Thyroid gland (tissue), 4 donors: ENCODE results near the gene OIT3. TPM values are rescaled to one million over a fixed set of nuclear protein-coding genes. Genes with fewer than 3 reads are reported as not detected.

Experiments
- DNase-seq, 2 donors: peaks; one replicate each; pipeline ENCODE4 v3.0.0-alpha.2; 2019
- H3K27ac ChIP-seq, 3 donors: fragments of 200-600 bp; sonication (generic); 1 replicate in 2 of 3; 2 replicates in 1 of 3; pipeline ENCODE4 v1.5.1; 2016 to 2019; ENCODE audit warnings: mild to moderate bottlenecking in 1 of 3, moderate library complexity in 1 of 3
- H3K27me3 ChIP-seq: fragments of 200-600 bp; sonication (generic); one replicate; pipeline ENCODE4 v1.5.1; 2019
- H3K36me3 ChIP-seq, 2 donors: fragments of 200-600 bp; sonication (generic); one replicate each; pipeline ENCODE4 v1.5.1; 2016 to 2019
- H3K4me1 ChIP-seq, 2 donors: fragments of 200-600 bp; sonication (generic); one replicate each; pipeline ENCODE4 v1.5.1; 2017 to 2019
- H3K4me3 ChIP-seq, 3 donors: fragments of 200-600 bp; sonication (generic); replicated peaks in 1 of 3; 1 replicate in 2 of 3; 2 replicates in 1 of 3; pipeline ENCODE4 v1.5.1; 2016; ENCODE audit warnings: mild to moderate bottlenecking in 1 of 3
- H3K9me3 ChIP-seq: fragments of 200-600 bp; sonication (generic); one replicate; pipeline ENCODE4 v1.5.1; 2017
- POLR2A ChIP-seq, 2 donors: fragments of 450-650 bp; IDR thresholded peaks; one replicate each; pipeline ENCODE4 v1.6.1; 2017; ENCODE audit warnings: antibody characterized with exemption in 2 of 2, mild to moderate bottlenecking in 2 of 2, moderate library complexity in 1 of 2
- WGBS, 2 donors: methylation state at CpG; one replicate each; pipeline ENCODE4 v1.1.5; 2017; 5-methylcytosine and 5-hydroxymethylcytosine counted together
- intact Hi-C: fragments of 100-400 bp; cut with DNase I; formaldehyde crosslinking; loops from one replicate; pipeline ENCODE4 v1.15.1; 2023
- total RNA-seq, 4 donors: library from RNA; depleted of rRNA; stranded (reverse); fragments of >200 nt; gene quantifications; one replicate each; pipeline ENCODE4 v1.2.3, GENCODE V29; 2016
- TF ChIP-seq, protein P1 (sequence below), 6 experiments: fragments of 200-600 bp in 3 of 6; fragments of 450-650 bp in 3 of 6; sonication (generic) in 3 of 6; IDR thresholded peaks; one replicate each; pipeline ENCODE4 v1.5.1; 2016 to 2019; ENCODE audit warnings: antibody characterized with exemption in 6 of 6, mild to moderate bottlenecking in 2 of 6, inconsistent platforms in 1 of 6, moderate library complexity in 1 of 6

The OIT3 gene
- total RNA-seq, 4 donors from 2014 or later, result 0.27 TPM; not detected in 3

DNA sequence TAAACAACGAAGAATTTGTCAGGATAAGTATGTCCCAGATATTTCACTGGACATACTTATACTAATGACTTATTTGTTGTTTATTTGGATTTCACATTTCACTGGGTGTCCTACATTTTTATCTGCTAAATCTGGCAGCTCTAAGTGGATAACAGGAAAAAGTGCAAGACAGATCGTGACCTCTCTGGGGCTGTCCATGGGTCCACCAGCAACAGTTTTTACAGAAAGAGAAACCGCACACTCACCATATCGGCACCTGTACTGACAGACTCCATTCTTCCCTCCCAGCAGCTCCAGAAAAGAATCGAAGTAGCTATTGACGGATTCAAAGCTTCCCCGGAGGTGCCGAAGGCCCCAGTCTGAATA, 60.7 kb downstream of the OIT3 start:
- WGBS, 2 donors, result 66 to 69% methylated on average over 8 of the region's 8 CpGs
- no peak overlapping the region for H3K4me3 ChIP-seq
- TF ChIP-seq, protein P1, sequence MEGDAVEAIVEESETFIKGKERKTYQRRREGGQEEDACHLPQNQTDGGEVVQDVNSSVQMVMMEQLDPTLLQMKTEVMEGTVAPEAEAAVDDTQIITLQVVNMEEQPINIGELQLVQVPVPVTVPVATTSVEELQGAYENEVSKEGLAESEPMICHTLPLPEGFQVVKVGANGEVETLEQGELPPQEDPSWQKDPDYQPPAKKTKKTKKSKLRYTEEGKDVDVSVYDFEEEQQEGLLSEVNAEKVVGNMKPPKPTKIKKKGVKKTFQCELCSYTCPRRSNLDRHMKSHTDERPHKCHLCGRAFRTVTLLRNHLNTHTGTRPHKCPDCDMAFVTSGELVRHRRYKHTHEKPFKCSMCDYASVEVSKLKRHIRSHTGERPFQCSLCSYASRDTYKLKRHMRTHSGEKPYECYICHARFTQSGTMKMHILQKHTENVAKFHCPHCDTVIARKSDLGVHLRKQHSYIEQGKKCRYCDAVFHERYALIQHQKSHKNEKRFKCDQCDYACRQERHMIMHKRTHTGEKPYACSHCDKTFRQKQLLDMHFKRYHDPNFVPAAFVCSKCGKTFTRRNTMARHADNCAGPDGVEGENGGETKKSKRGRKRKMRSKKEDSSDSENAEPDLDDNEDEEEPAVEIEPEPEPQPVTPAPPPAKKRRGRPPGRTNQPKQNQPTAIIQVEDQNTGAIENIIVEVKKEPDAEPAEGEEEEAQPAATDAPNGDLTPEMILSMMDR (IDR thresholded peaks at IDR 0.05), result no peak
- no peak for TF ChIP-seq POLR2A (IDR thresholded peaks at IDR 0.05)

DNA sequence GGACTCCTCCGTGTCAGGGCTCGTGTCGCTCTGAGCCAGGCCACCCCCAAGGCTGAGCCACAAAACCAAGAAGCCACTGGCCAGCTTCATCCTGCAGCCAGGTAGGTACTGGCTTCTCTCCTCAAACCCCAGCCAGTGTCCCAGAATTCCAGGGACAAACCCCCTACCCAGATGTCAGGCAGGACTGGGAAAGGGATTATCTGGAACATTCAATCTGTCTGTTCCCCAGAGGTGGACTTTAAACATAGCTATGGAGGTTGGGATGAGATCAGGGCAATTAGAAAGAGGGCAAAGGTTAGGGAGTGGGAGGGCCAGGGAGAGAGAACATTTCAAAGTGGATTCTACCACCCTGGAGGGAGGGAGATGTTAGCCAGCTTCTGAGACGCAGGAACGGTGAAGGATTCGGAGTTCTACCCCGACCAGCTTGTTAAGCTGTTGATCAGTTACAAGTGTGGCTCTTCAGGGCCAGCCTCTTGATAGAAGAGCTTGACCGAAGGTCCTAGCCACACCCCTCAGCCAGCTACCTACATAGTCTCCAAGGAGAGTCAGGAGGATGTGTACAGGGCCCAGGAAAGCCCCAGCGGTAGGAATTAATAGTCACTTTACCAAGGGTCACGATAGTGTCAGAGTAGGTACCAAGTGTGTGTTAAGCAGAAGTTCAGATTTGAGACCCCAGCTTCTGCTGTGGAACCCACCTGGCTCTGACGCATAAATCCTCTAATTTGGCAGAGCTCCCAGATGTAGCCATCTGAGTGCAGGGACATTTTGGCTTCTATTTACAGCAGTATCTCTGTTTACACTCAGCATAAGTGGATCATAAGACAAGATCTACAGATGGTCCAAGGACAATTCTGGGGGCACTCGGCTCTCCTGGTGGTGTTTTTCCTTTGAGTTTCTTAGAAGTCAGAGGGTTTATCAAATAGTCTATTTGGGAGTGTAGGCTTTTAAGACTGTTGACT, 61.3 kb downstream of the OIT3 start, which contains the start of gene PLA2G12B:
Gene PLA2G12B, minus strand, starts transcription at position 211 of the 959 bp plus-strand sequence. Its CDS starts 121 bp downstream, at position 90.
- Histone ChIP-seq H3K4me1 (no peaks in the 10 kb centered on the region), H3K27ac (no peak within 1 kb of the TSS), H3K36me3 (no peaks in the 10 kb centered on the region), H3K9me3 (no peaks in the 10 kb centered on the region), H3K4me3 (no peak within 1 kb of the TSS), H3K27me3 (no peaks in the 10 kb centered on the region)
- TF ChIP-seq, protein P1 (IDR thresholded peaks at IDR 0.05), result no peak
- no peak for TF ChIP-seq POLR2A (IDR thresholded peaks at IDR 0.05)
- intact Hi-C loops, result no loop called here
- DNase-seq, result peak; percentile 23 to 47
- WGBS, 2 donors, result 47 to 48% methylated on average over 12 of the region's 12 CpGs

More for the DNA sequence above, 60.7 kb downstream of the OIT3 start:
- intact Hi-C loops, result no loop called here
- Histone ChIP-seq H3K27ac (no peak overlapping the region), H3K36me3 (no peaks in the 10 kb centered on the region), H3K4me1 (no peaks in the 10 kb centered on the region), H3K27me3 (no peaks in the 10 kb centered on the region), H3K9me3 (no peaks in the 10 kb centered on the region)
- no peak for DNase-seq

DNA sequence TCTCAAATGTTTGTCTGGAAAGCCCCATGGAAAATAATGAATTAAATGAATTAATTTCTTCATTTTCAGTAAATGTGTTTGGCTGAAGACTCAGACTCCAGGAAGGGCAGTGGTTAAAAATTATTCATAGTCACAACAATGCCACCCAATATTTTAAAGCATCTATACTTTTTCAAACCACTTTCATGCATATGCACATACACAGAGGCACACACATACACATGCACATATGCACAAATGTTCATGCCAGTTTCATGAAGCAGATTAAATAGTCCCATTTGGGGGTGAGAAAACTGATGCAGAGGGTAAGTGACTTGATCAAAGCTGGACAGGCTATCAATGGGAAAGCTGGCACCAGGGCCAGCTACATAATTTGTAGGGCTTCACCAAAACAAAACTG, 62.5 kb downstream of the OIT3 start:
- H3K9me3 ChIP-seq, result no peaks in the 10 kb centered on the region
- H3K4me3 ChIP-seq, result no peak overlapping the region
- DNase-seq, result no peak
- no peaks in the 10 kb centered on the region for H3K27me3 ChIP-seq
- no peak for TF ChIP-seq POLR2A (IDR thresholded peaks at IDR 0.05)
- TF ChIP-seq, protein P1 (IDR thresholded peaks at IDR 0.05), result no peak
- intact Hi-C loops, result no loop called here
- no peaks in the 10 kb centered on the region for H3K4me1 ChIP-seq
- H3K36me3 ChIP-seq, result no peaks in the 10 kb centered on the region
- H3K27ac ChIP-seq, result no peak overlapping the region

DNA sequence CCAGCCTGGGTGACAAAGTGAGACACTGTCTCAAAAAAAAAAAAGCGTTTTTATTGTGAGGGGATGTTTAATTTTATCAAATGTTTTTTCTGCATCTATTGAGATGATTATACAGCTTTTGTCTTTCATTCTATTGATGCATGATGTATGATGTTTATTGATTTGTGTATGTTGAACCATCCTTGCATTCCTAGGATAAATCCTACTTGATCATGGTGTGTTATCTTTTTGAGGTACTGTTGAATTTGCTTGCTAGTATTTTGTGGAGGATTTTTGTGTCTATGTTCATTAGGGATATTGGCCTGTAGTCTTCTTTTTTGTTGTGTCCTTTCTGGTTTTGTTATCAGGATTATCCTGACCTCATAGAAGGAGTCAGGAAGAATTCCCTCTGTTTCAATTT, 83.3 kb downstream of the OIT3 start:
- intact Hi-C loops, result no loop called here

More for the DNA sequence above, 83.3 kb downstream of the OIT3 start:
- no peaks in the 10 kb centered on the region for H3K27me3 ChIP-seq
- TF ChIP-seq, protein P1 (IDR thresholded peaks at IDR 0.05), result no peak
- TF ChIP-seq POLR2A (IDR thresholded peaks at IDR 0.05), result no peak
- DNase-seq, result no peak
- 91 to 98% methylated on average over 1 of the region's 1 CpG for WGBS, 2 donors
- no peaks in the 10 kb centered on the region for H3K4me1 ChIP-seq
- no peak overlapping the region for H3K4me3 ChIP-seq
- H3K9me3 ChIP-seq, result no peaks in the 10 kb centered on the region
- H3K36me3 ChIP-seq, result no peaks in the 10 kb centered on the region
- no peak overlapping the region for H3K27ac ChIP-seq
